Sciatic nerve (tissue), 2 donors: ENCODE results near the gene FNIP2. TPM values are rescaled to one million over a fixed set of nuclear protein-coding genes. Genes with fewer than 3 reads are reported as not detected.
"Not testable (repeated sequence)": the region's sequence is repeated elsewhere in the genome, so short reads cannot be mapped to it uniquely, and the experiment has no call there.

Source experiments
- ATAC-seq: fragments of 200-7000 bp; cut with Tn5 transposase; one replicate; pipeline ENCODE4 v1.9.1; 2020; ENCODE audit warnings: mild to moderate bottlenecking, moderate library complexity
- DNase-seq: peaks from one replicate; pipeline ENCODE4 v3.0.0-alpha.2; 2020; ENCODE audit warnings: low spot score
- intact Hi-C: fragments of 100-400 bp; cut with DNase I; formaldehyde crosslinking; loops from one replicate; pipeline ENCODE4 v1.14.2; 2022
- total RNA-seq: library from RNA; stranded (reverse); fragmentation: NEBNext Ultra II Directional; extraction: Animal tissue kit (Norgen Biotek cat#: 25700); gene quantifications from one replicate; pipeline ENCODE4 v1.2.1, GENCODE V29; 2021
- donor health status: DM: no; HTN: no; CAD: no.
- donor health status: DM: no; HTN: no; CAD: no.

Gene FNIP2
- total RNA-seq, 1 donor from 2014 or later, result 48.7 TPM

DNA sequence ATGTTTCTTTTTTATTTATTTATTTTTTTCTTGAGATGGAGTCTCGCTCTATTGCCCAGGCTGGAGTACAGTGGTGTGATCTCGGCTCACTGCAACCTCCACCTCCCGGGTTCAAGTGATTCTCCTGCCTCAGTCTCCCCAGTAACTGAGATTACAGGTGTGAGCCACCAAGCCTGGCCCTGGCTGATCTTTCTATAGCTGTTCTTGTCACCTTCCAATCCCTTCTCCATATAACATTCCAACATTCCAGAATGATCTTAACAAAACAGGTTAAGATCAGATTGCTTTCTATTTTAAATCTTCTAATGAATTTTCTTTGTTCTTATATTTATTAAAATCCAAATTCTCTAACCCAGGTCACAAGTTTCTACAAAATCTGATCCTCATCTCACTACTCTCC lies 188.1 kb downstream of the FNIP2 start:
- ATAC-seq, intact Hi-C loops, DNase-seq: not testable (repeated sequence)

Other genes with a start within 250 kb of the FNIP2 start
- gene RXFP1, start 247.1 kb upstream of the FNIP2 start, total RNA-seq, result not detected
- gene C4orf46, start 97.1 kb upstream of the FNIP2 start, total RNA-seq, result 3.8 TPM
- 25.2 TPM for gene ETFDH, start 96.7 kb upstream of the FNIP2 start, total RNA-seq
- 17.2 TPM for gene PPID, start 45.6 kb upstream of the FNIP2 start, total RNA-seq